HCT116 (cell line): Measurements from ENCODE around the gene CKS2.

Experiments
- RAD21 ChIP-seq: IDR thresholded peaks from 2 replicates; pipeline ENCODE4 v1.6.1; 2012; ENCODE audit warnings: low read depth, mild to moderate bottlenecking
- ZFX ChIP-seq: fragments of 450-650 bp; IDR thresholded peaks from 2 replicates; pipeline ENCODE4 v1.6.1; 2017
- TF ChIP-seq, protein P1 (sequence below), 3 experiments: fragments of 200-600 bp in 1 of 3; sonication (generic) in 1 of 3; IDR thresholded peaks in 2 of 3; conservative IDR thresholded peaks in 1 of 3; 2 replicates each; pipeline ENCODE4 v1.5.1; 2012 to 2017; ENCODE audit warnings: low read depth in 2 of 3, low read length in 2 of 3, antibody characterized with exemption in 1 of 3, borderline replicate concordance in 1 of 3, control low read depth in 1 of 3, mild to moderate bottlenecking in 1 of 3, mixed read lengths in 1 of 3, mixed run types in 1 of 3, moderate library complexity in 1 of 3; ENCODE audit not compliant: insufficient read depth in 1 of 3
- TF ChIP-seq, protein P2 (sequence below): IDR thresholded peaks from 2 replicates; pipeline ENCODE4 v1.6.1; 2011; ENCODE audit warnings: mild to moderate bottlenecking, low read length, moderate library complexity; ENCODE audit not compliant: insufficient replicate concordance; ENCODE audit errors: extremely low read depth
- TF ChIP-seq, protein P3 (sequence below): IDR thresholded peaks from 2 replicates; pipeline ENCODE4 v1.6.1; 2012

DNA sequence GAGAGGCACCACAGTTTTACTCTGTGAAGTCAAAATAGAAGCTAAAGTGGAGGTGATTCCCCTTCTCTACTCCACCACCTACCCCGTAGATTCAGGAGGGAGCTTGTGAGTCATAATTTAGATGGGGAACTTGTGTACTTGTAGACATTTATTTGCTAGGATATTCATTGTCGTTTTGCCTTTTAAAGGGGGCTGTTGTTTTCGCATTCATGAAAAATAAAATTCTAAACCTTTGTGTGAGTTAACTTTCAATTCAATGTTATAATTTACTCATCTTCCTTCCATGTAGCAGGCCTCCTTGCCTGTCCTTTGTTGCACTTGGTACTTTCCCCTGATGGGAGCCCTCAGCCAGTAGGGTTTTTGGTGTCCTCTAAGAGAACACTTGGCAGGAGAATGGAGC is 29.3 kb downstream of the CKS2 start:
- TF ChIP-seq ZFX = no peak
- no peak for TF ChIP-seq RAD21
- TF ChIP-seq, protein P1, sequence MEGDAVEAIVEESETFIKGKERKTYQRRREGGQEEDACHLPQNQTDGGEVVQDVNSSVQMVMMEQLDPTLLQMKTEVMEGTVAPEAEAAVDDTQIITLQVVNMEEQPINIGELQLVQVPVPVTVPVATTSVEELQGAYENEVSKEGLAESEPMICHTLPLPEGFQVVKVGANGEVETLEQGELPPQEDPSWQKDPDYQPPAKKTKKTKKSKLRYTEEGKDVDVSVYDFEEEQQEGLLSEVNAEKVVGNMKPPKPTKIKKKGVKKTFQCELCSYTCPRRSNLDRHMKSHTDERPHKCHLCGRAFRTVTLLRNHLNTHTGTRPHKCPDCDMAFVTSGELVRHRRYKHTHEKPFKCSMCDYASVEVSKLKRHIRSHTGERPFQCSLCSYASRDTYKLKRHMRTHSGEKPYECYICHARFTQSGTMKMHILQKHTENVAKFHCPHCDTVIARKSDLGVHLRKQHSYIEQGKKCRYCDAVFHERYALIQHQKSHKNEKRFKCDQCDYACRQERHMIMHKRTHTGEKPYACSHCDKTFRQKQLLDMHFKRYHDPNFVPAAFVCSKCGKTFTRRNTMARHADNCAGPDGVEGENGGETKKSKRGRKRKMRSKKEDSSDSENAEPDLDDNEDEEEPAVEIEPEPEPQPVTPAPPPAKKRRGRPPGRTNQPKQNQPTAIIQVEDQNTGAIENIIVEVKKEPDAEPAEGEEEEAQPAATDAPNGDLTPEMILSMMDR (IDR thresholded peaks at IDR 0.05 in 2 of 3, conservative IDR thresholded peaks at IDR 0.05 in 1 of 3; ENCODE audit: borderline replicate concordance in 1 of 3, insufficient read depth in 1 of 3, low read depth in 2 of 3, low read length in 2 of 3) = no peak
- TF ChIP-seq, protein P2, sequence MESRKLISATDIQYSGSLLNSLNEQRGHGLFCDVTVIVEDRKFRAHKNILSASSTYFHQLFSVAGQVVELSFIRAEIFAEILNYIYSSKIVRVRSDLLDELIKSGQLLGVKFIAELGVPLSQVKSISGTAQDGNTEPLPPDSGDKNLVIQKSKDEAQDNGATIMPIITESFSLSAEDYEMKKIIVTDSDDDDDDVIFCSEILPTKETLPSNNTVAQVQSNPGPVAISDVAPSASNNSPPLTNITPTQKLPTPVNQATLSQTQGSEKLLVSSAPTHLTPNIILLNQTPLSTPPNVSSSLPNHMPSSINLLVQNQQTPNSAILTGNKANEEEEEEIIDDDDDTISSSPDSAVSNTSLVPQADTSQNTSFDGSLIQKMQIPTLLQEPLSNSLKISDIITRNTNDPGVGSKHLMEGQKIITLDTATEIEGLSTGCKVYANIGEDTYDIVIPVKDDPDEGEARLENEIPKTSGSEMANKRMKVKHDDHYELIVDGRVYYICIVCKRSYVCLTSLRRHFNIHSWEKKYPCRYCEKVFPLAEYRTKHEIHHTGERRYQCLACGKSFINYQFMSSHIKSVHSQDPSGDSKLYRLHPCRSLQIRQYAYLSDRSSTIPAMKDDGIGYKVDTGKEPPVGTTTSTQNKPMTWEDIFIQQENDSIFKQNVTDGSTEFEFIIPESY = no peak
- TF ChIP-seq, protein P3, sequence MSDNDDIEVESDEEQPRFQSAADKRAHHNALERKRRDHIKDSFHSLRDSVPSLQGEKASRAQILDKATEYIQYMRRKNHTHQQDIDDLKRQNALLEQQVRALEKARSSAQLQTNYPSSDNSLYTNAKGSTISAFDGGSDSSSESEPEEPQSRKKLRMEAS = no peak
